Glomerular endothelial cell (primary cell): Measurements from ENCODE around the gene KCNJ5. TPM values are rescaled to one million over a fixed set of nuclear protein-coding genes. Genes with fewer than 3 reads are reported as not detected.

Experiments
- DNase-seq: peaks from one replicate; pipeline ENCODE4 v3.0.0-alpha.2; 2011; ENCODE audit warnings: low read depth, low spot score; ENCODE audit errors: extremely low read depth
- total RNA-seq: library from RNA; depleted of rRNA; stranded (reverse); fragments of >200 nt; gene quantifications from 2 replicates; pipeline ENCODE4 v1.2.3, GENCODE V29; 2015

The KCNJ5 gene
- total RNA-seq, 1 donor from 2014 or later: 0.41 TPM

DNA sequence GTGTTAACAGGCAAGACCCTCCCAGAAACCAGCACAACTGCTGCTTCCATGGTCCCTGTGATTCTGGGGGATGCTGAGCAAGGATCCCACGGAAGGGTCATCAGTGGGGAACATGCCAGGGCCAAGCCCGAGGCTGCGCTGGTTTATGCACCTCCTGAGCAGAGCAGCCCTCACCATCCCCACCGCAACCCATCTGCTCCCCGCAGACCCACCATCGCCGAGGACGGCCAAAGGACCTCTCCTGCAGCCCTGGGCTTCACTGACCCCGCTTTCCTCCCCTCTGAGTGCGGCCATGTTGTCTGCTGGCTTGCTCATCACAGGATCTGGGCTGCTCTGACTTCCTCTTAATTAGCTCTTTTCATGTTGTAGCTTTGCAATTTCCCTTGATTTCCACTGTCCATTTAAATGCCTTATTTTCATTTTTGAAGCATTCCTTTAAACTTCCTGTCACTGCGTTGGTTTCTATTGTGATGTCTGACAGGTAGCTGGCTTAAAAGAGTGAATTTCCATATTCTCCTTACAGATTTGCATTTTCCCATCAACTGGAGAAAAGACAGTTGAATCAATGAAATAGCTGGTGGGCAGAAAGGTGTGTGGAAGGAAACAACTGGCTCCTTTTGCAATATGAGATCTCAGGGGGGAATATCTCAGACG is 36.7 kb downstream of the KCNJ5 start:
- no peak for DNase-seq

DNA sequence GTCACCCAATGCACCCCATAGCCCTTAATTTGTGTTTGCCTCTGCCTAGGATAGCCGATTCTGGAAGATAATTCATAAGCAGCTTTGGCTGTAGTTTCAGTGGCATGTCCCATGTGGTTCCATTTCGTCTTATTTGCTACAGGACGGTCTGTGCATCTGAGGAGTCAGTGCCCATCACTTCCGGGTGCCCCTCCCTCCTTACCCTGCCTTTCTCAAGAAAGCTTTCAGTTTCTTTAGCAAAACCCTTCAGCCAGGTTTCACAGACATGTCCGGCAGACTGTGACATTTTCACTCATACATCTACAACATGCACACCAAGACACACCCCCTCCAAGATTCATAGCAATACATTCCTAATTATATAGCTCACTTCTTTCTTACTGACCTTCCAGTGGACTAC is 37.2 kb downstream of the KCNJ5 start:
- no peak for DNase-seq

DNA sequence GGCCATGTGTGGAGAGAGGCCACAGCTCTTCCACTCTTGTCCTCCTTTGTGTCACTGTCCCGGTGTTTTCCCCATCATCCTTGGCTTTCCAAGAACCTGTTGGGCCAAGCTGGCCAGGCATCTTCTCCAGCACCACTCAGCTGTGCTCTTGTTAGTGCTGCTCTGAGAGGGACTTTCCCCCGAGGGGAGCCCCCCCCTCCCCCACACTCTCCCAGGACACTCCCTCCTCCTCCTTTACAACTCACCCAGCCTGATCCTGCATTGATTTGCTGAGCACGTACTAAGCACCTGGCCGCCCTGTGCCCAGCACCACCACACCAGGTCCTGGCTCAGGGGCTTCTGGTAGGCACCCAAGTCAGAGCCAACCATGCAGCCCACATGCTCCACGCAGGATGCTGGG is 38.3 kb downstream of the KCNJ5 start:
- DNase-seq: no peak

DNA sequence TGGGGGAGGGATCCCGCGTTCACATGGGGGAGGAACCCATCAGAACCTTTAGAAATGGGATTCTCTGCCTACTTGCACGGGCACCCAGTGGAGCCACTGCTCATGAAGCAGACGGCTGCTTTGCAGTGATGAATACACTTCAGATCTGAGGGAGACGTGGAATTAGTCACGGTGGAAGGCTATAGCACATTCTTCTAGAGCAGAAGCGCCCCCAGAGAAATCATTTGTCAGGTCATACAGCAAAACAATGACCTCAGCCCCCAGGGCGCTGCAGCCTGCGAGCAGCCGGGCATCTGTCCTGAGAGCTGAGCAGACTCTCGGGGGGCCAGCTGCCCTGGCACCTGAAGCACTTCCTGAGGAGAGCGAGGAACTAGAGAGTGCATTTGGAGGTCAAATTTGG is 38.8 kb downstream of the KCNJ5 start:
- no peak for DNase-seq

DNA sequence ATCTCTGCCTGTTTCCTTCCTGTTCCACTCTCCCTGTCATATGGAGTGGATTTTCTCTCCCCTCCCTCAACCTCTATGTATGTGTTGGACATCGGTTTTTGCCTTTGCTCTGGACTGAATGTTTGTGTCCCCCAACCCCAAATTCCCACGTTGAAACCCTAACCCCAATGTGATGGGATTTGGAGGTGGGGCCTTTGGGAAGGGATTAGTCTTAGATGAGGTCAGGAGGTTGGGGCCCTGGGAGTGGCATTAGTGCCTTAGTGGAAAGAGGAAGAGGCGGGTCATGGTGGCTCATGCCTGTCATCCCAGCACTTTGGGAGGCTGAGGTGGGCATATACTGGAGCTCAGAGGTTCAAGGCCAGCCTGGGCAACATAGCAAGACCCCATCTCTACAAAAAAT is 39.9 kb downstream of the KCNJ5 start:
- DNase-seq: no peak

DNA sequence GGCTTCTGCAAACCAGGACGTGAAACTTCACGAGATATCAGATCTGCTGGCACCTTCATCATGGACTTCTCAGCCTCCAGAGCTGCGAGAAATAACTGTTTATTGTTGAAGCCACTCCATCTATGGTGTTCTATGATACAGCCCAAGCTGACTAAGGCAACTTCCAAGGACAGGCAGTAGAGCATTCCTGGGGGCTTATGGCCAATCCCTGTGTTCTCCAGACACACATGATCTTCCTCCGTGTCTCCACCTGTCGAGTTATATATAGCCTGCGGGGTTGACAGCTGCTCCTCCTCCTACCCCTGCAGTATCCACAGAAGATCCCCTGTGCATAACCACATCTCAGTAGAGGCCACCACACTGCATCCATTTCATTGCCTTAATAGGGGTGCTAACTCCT is 40.5 kb downstream of the KCNJ5 start:
- no peak for DNase-seq

DNA sequence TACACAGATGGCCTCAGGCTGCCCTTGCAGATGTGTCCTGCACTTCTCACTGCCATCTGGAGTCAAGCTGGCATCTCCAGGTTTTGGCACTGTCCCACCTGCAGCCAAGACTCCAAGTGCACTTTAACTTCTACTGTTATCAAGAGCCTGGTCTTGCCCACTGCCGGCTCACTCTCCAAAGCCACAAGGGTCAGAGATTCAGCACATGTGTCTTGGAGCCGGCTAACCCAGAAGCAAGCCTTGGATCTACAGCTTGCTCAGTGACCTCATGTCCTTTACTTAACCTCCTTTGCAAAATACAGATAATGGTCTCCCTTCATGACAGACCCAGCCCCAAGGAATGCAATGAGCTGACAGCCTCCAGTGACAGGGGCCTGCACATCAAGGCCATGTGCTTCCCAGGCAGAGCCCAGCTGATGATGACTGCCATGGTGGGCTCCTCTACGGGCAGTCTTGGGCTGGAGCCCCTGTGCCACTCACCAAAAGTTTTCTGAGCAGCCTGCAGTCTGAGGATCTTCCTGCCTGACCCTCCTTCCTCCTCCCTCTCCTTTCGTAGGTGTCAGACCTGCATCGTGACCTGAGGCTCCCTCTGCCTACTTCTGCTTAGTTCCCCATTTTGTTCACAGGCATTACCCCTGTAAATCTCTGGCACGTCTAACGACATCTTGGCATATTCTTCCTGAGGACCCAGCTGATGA is 42.5 kb downstream of the KCNJ5 start:
- no peak for DNase-seq

DNA sequence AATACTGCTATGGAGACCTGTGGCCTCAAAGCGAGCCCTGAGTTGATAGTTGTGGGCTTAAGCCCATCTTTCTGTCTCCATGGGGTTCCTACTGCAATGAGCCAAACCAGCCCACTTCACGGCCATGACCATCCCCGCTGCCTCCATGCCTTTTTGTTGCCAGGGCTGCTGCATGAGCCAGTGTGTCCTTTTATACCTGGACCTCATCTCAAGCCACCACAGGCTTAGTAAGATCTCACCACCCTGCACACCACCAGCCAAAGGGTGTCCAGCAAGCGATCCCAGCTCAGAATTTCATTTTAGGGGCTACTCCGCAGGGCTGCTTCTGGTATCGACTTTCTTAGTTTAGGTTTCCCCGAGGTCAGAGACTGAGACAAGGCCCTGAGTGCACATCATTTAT is 43.2 kb downstream of the KCNJ5 start:
- no peak for DNase-seq

DNA sequence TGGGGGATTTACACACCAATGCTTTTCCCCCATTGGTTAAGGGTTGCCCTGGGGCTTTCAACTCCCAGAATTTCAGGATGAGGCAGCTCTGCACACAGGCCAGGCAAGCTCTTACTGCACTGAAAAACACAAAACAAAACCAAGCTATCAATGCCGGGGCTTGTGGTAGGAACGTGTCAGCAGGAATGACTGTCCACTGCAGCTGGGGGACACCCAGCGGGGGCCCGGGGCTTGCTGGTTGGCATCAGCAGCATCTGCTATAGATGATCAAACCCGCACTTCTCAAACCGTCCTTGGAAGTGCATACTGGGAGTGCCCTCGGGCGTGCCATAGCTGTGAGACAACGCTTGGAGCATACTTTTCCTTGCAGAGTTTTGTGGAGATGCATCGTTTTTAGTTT is 43.8 kb downstream of the KCNJ5 start:
- DNase-seq: no peak

DNA sequence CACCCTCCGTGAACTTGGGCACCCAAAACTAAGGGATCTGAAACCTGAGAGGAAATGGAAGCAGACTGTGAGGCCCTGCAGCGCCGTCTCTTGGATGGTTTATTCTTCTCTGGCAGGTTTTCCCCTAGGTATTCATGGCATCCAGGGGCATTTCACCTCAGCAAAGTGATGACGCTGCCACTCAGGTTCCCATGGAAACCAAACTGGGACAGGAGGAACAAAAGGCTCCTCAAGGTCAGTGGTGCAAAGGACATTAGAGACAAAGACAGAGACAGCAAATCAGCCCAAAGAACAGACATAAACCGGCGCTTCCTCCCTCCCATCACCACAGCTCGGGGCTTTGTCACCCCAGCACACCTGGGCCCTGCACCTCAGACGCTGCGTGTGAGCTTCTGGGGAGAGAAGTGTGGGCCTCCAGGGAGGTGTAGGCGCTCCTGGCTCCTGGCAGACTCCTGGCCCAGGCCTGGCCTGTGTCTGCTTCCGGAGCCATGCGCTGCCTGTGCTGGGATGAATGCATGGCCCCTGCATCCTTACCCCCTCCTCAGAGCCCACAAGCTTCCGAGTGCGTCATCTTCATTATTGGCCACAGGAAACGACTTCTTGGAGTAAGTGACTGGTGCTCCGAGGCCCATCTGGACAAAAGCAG is 45.6 kb downstream of the KCNJ5 start:
- DNase-seq: no peak

DNA sequence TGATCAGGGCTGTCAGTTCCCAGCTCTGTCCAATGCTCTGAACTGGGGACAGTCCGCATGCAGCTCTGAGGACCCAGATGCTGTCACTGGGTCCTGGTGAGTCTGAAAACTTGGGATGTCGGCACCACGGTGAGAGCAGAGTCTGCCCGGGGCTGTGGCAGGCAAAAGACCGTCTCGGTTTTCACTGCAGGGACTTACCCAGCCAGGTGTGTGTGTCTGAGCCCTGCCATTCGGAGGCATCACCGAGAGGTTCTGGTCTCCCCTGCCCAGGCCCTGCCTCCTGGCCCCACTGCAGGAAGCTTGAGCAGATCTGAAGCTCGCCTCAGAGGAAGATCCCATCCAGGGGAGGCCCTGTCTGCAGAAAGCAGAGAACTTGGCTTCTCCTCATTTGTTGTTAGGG is 46.3 kb downstream of the KCNJ5 start:
- DNase-seq: no peak

DNA sequence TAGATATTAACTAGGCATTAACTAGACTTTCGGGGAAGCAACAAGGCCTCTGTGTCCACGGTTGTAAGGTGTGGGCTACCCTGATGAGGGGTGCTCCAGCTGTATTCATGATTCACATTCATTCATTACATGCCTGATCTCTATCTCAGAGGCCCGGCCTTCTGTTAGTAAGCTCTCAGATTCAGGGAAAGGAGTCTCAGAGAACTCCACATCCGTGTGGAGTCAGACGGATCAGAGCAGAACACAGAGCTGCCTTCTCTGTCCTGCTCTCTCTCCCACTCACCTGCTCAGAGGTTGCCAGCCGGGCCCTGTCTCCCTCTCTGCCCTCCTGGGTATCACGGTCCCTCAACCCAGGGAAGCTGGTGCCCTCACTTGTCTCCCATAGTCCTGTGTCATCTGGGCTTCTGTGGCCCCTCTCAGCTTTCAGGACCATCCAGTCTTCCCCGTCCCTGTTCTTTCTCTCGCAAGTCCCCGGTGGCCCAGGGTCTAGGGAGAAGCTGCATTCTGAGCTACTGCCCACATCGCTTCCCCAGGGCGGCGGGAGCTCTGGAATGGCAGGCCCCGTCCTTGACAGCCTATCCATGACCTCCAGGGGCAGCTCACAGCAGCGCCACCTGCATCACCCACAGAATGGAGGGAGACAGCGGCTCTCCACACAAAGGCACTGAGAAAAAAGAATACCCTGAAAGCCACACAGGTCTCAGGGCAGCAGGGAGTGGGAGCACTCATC is 47.2 kb downstream of the KCNJ5 start:
- DNase-seq: no peak

DNA sequence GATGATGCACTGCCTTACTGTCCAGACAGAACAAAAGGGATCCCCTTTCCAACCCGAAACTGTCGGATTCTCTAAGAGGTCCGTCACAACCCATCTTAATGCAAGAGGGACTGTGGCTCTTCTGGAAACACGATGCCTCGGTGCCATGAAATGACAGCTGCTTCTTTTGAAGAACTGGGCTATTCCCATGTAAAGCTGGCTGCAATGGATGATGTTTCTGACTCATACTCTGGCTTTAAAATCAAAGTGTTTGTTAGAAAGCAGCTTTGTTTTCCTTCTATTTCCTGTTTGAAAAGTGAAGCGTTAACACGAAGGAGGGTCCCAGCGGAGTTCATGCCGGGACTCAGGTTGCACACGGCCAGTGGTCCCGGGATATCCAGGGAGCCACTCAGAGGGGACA is 48.4 kb downstream of the KCNJ5 start:
- DNase-seq: no peak

DNA sequence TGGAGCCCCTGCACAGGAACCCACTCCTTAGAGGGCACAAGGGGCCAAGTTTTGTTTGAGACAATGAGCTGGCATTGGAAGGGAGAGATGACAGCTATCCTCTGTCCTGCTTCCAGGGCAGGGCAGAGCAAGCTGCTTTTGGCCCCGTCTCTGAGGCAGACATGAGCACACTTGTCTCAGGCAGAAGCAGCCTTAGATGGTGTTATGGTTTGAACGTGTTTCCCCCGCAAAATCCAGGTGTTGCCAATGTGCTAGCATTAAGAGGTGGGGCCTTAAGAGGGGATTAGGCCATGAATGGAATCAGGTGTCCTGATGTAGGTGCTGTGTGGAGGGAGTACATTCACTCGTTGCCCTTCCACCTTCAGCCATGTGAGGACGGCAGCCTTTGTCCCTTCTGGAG is 49.0 kb downstream of the KCNJ5 start:
- no peak for DNase-seq

DNA sequence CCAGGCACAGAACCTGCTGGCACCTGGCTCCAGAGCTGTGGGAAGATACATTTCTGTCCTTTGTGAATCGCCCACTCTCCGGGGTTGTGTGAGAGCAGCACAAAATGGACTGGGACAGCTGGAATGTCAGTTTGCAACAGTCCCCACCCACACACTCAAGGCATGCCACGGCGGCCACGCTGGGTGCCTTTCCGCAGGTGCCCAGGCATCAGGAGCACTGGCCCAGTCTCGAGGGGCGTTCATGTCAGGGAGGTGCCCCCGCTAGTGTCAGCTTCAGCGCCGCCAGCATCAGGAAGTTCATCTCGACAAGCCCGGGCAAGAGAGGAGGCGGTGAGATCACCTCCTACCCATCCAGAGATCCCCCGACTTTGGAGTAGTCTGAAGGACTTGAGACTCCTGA is 49.4 kb downstream of the KCNJ5 start:
- no peak for DNase-seq

DNA sequence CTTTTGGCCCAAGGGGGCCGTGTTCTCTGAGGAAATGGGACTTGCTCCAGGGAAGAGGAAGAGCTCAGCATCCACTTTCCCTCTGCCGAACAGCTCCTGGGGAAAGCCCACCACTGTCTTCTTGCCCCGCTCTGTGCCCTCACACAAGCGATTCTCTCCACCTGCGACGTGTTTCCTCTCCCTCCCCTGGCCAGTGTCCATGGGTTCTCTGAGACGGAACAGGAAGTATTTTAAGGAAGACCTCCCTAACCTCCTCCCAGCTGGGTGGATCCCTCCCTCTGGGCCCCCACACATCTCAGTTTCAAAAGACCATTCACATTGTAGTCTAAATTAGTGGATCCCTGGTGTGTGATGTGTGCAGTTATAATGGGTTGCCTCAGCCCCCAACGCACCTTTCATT is 50.0 kb downstream of the KCNJ5 start:
- no peak for DNase-seq

DNA sequence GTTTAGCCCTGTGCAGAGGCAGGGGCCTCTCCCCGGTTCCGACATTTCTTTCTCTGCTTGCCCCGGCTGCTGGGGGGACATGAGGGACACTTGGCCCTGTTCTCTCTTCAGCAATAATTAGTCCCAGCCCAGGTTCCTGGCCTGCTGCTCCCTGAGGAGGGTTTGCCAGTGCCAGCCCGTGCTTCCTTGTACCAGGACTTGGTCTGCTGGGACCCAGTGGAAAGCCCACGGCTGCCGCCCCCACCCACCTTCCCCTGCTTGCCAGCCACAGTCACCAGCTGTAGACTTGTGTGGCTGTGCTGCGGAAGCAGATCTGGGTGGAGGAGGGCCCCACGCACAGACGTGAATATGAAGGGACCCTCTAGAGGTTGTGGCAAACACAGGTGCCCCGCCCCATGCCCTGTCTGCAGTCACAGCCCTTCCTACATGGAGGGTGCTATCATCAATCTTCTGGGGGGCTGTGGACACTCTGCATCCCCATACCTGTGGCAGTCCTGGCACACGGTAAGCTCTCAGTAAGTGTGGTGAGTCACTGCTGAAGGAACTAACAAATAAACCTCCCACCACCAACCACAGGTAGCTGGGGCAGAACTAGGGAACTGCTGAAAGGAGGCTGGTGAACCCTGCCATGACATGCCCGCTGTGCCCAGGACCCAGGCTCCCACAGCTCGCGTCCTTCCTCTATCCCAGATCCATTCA is 50.6 kb downstream of the KCNJ5 start:
- no peak for DNase-seq

DNA sequence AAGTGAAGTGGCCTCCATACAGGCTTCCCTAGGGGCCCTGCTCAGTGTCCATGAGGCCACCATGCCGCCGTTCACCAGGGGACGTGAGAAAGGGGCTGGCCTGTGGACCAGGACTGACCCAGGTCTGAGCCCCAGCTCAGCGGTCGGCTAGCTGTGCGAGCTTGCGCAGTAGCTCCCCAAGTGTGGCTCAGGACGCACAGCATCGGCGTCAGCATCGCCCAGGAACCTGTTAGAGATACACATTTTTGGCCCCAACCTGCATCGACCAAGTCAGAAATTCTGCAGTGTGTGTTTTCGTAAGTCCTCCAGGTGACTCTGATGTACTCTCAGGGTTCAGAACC is 51.1 kb downstream of the KCNJ5 start:
- DNase-seq: no peak

DNA sequence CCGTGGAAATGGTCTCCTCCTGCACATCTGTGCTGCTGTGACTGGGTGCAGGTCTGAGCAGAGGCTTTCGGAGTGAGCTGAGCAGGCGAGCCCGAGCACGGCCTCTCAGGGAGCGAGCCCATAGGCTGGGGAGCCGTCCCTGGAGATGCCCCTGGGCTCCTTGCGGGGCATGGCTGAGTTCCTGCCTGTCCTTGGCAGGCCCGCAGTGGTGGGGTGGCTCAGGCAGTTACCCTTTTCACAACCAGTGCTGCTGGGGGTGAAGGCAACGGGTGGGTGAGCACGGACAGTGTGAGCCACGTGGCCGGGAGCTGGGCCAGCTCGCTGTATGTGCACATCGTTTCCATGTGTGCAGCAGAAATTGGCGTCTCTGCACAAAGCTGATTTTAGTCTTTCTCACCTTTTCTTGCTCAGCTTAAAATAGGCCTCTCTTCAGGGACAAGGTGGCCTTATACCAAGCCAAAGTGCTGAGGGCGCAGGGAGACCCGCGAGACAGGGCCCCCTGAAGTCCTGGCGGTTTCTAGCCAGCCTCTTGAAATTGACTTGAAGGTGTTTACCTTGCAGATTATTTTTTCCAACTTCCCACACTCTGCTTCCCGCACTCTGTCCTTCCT is 51.8 kb downstream of the KCNJ5 start, which contains the start of gene TP53AIP1:
TSS of gene TP53AIP1 (minus strand) at position 55 of the 611 bp plus-strand sequence. CDS start 5,053 bp downstream, outside the sequence.
- no peak for DNase-seq

DNA sequence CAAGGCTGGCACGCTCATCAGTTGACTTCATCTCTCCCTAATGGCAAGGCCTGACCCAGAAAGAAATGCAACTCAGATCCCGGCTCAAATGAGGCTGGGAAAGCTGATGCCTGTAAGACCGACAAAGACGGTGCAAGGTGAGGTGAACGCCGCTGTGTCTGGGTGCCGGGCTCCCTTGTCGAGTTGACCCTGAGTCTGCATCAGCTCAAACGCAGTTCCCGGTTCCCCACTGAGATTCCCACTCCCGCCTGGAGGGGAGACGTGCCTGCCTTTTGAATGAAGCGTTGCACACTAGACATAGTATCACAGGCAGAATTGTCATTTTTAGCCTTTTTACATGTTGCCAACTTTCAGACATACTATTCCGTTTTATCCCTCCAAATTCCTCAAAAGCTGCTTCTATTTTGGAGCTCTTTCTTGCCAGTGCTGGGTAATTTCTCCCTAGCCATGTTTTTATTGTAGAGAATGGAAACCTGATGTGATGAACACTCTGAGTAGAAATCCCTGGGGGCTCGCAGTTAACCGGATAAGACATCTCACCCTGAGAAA is 52.3 kb downstream of the KCNJ5 start:
- no peak for DNase-seq
